HG02884 (cell line): ENCODE results near the gene CDCA5.
"Not testable (repeated sequence)": the region's sequence is repeated elsewhere in the genome, so short reads cannot be mapped to it uniquely, and the experiment has no call there.

Experiments used
- ATAC-seq: cut with Tn5 transposase; IDR thresholded peaks from one replicate; pipeline ENCODE4 v1.9.1; 2021; ENCODE audit warnings: mild to moderate bottlenecking, moderate library complexity; ENCODE audit not compliant: unreplicated experiment

The CDCA5 gene

DNA sequence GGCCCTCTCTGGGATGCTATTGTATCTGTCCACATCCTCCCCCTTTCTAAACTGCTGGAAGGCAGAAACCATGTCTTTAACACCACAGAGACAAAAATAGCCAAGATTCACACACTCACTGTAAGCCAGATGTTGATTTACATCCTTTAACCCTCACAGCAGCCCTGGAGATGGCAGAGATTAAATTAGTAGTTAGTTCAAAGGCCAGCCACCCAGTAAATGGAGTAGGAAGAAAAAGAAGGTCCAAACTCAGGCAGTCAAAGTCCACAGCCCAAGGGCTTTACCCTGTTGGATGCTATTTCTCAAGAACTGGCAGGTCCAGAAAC is 35.8 kb upstream of the CDCA5 start:
- ATAC-seq: no peak

DNA sequence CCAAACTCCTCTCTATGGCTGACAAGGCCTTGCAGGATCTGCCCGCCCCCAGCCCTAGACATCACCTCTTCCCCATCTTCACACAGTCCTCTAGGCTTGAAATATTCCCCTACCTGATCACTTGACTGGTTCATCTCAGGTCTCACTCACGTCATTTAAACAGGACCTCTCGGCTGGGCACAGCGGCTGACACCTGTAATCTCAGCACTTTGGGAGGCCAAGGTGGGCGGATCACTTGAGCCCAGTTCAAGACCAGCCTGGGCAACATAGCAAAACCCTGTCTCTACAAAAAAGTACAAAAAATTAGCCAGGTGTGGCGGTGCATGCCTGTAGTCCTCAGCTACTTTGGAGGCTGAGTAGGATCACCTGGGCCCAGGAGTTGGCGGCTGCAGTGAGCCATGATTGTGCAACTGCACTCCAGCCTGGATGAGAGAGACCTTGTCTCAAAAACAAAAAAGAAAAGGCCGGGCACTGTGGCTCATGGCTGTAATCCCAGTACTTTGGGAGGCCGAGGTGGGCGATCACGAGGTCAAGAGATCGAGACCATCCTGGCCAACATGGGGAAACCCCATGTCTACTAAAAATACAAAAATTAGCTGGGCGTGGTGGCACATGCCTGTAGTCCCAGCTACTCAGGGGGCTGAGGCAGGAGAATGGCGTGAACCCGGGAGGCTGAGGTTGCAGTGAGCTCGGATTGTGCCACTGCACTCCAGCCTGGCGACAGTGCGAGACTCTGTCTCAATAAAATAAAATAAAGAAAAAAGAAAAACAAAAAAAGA is 35.2 kb upstream of the CDCA5 start:
- not testable (repeated sequence) for ATAC-seq

DNA sequence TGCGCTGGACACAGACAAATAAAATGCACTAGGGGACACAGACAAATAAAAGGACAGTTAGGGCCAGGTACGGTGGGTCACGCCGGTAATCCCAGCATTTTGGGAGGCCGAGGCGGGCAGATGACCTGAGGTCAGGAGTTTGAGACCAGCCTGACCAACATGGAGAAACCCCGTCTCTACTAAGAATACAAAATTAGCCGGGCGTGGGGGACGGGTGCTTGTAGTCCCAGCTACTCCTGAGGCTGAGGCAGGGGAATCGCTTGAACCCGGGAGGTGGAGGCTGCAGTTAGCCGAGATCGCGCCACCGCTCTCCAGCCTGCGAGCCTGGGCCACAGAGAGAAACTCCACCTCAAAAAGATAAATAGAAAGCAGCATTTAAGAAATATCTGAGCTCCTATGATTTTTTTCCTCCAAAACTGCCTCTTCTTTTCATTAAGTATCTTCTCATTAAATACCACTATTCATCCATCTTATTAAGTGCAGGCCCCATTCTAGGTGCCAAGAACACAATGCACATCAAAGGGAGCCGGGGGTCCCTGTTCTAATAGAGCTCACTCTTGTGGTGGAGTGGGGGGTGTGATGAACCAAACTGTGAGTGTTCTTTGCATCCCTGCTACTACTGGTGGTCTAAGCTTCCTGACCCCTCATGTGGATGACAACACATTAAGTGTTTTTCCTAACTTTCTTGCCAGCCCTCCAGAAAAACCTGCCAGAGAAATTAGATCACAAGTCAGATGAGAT is 34.4 kb upstream of the CDCA5 start:
- ATAC-seq: no peak

DNA sequence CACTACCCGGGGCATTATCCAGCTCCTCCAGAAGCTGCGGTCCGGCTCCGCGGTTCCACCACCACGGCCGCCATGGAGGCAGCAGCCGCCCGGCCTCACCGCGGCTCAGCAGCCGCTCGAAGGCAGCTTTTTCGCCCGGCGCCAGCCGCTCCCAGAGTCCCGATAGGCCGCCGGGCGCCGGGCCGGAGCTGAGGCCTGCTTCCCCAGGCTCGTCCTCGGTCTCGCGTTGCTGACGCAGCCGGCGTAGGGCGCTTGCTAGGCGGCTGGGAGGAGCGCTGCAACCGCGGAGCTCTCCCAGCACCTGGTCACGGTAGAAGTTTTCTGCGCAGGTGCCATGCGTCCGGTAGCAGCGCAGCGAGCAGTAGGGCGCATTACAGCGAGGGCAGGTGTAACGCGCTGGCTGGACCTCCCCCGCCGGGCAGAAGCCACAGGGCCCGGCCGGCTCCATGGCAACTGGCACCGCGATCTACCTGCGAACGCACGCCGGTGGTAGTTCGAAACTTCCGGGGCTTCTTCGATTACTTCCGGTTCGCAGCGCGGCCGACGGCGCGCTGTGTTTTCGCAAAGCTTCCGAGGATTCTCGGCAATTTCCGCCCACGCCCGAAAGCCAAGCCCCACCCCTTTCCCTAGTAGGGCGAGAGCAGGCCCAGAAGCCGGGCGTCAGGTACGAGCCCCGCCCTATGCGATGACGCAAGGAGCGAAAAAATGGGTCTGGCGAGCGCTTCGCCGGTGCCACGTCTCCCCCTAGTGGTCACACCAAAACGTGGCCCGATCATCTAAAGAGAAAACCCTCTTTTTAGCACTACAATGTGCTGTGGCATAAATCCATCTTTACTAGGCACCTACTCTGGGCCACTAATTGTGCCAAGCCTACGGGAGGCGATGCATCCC is 33.6 kb upstream of the CDCA5 start, which contains the start of gene ZNHIT2:
Gene ZNHIT2 (minus strand): TSS at position 496 of the 891 bp plus-strand sequence. CDS start 48 bp downstream, at position 448.
- ATAC-seq: peak; percentile 54

DNA sequence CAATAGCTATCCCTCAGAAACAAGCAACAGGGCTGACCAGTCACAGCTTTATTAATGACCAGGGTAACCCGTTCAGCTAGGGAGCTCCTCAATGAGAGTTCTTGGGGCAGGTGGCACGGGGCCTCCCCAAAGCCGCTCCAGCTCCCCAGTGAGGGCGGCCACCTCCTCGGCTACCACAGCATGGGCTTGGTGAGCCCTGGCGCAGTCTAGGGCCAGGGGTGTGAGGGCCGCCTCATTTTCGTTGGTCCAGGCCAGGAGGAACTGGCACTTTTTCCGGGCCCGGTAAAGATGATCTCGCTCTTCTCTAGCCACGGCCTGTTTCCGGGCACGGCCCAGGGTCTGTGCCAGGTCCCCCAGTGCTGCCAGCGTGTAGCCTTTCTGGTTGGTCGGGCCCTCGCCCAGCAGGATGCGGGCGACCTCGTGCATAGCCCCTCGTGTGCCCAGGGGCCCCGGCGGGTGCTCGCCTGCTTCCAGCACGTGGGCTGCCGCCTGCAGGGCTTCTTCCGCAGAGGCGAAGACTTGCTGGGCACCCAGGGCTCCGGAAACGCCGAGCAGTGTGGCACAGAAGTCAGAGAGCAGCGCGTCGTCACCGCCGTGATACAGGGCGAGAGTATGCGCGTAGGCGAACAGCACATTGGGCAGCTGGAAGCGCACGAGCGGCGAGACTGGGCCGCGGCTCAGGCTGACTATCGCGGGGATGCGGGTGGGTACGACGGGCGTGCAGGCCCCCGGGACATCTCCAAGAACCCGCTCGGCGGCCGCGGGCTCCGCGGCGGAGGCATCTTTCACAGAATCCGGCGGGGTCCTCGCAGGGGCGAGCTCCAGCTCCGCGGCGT is 32.7 kb upstream of the CDCA5 start:
- ATAC-seq: no peak

DNA sequence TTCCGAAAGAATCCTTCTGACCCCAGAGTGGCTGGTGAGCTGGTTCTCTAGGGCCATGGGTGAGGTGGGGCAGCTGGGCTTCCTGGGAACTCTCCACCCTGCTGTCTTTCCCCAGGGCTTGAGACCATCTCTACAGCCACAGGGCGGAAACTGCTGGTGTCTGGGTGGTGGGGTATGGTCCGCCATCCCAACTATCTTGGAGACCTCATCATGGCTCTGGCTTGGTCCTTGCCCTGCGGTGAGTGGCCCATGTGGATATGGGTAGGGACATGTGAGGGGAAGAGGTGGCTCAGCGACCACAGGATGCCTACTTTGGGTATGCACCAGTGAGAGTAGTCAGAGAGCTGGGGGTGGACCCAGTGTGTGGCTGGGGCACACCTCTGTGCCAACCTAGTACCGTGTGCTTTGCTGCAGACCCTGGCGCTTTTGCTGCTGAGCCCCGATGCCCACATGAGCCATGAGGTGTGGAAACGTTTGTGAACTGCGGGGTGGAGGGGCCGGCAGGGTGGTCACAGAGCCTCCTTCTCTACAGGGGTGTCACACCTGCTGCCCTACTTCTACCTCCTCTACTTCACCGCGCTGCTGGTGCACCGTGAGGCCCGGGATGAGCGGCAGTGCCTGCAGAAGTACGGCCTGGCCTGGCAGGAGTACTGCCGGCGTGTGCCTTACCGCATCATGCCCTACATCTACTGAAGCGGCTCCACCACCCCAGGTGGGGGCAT is 31.7 kb upstream of the CDCA5 start:
- no peak for ATAC-seq

DNA sequence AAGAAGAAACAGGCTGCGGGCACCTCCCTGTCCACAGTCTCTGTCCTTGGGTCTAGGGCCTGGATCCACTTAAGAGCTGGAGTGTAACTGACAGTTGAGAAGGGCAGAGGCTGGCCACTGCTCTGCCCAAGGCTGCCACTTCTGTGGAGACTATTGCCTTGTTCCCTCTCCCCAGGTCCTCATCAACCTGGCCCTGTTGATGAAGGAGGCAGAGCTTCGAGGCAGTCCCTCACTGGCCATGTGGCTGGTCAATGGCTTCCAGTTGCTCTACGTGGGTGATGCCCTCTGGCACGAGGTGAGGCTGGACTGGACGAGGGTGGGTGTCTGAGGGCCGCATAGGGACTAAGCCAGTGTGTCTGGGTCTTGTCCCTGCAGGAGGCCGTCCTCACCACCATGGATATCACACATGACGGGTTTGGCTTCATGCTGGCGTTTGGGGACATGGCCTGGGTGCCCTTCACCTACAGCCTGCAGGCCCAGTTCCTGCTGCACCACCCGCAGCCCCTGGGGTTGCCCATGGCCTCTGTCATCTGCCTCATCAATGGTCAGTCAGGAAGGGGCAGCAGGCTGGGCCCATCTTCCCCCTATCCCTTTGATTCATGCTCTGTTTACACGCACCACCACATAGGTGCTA is 30.8 kb upstream of the CDCA5 start:
- no peak for ATAC-seq

DNA sequence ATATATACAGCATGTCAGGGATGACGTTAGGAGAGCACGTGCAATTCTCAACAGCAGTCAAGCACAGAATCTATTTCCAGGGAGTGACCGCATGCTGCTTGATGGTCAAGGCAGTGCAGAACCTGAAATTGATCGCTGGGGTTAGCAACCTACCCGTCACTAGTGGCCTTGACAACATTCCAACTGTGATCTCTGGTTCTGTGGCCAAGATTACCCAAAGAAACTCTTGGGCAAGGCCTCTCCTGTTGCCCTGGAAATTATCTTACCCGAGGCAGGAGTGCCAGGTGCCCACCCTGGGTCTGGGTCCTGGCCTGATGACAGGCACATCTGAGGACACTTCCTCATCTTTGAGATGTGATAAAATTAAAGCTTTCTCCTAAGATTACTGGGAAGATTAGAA is 30.0 kb upstream of the CDCA5 start:
- no peak for ATAC-seq

DNA sequence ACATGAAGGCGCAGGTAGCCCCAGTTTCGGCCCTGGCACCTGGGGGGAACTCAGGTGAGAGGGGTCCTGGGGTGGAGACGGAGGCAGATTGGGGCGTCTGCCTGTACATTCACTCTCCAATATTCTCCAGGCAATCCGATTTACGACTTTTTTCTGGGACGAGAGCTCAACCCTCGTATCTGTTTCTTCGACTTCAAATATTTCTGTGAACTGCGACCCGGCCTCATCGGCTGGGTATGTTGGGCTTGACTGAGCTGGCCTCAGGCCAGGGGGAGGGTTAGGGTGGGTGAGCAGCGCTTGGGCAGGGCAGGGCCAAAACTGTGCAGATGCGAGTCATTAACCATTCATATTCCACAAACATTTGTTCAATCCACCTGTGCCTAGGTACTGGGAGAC is 29.5 kb upstream of the CDCA5 start:
- no peak for ATAC-seq

DNA sequence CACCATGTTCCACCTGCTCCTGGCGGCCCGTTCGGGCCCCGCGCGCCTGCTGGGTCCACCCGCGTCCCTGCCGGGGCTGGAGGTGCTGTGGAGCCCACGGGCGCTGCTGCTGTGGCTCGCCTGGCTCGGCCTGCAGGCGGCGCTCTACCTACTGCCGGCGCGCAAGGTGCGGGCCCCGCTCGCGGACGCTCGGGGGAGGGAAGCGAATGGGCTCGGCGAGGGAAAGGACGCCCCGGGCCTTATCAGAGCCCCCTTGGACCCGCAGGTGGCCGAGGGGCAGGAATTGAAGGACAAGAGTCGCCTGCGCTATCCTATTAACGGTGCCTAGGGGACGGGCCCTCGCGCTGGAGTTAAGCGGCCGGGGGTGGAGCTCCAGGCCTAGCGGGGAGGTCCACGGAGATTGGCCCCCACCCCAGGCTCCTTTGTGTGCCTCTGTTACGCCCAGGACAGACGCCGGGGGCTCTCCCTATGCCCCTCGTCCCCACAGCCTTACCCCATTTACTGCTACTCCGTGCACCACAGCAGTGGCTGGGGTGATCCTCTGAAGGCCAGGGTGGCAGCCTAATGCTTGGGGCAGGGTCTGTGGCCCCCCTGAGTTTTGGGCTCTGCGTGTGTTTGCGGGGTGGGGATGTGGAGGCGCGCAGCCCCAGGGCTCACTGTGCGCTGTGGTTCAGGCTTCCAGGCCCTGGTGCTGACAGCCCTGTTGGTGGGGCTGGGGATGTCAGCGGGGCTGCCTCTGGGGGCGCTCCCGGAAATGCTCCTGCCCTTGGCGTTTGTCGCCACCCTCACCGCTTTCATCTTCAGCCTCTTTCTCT is 28.9 kb upstream of the CDCA5 start:
- no peak for ATAC-seq

DNA sequence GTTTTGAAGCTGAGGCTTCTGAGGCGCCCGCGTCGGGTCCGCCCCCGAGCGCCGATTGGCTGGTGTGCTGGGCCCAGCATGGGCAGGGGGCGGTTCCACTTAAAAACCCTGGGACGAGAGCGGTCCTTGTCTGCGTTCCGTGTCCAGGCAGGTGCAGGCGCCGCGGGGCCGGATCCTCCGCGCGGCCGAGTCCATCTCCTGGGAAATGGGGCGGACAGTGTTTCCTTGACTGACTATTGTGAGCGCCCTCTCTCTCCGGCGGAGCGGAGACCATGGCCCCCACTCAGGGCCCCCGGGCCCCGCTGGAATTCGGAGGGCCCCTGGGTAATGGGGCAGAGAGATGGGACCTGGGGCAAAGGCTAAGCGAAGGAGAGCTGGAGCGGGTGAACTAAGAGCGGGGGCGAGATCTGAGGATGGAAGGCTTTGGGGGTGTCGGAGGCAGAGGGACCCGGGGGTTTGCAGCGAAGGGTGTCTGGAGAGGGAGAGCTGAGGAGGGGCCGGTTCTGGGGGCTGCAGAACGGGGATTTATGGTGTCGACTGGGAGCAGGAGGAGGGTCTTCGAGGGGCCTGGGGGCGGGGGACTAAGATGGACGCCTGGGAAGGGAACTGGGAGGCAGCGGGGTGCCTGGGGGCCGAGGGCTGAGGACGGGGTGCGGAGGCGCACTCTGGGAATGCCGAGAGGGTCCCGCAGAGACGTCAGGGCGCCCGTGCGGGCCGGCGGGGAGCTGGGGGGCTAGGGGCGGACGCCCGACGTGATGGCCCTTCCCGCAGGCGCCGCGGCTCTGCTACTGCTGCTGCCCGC is 28.1 kb upstream of the CDCA5 start, which contains the start of gene TM7SF2:
Gene TM7SF2 (plus strand): TSS at position 129 of the 802 bp plus-strand sequence. CDS start 144 bp downstream, at position 273.
- ATAC-seq: peak; percentile 56

DNA sequence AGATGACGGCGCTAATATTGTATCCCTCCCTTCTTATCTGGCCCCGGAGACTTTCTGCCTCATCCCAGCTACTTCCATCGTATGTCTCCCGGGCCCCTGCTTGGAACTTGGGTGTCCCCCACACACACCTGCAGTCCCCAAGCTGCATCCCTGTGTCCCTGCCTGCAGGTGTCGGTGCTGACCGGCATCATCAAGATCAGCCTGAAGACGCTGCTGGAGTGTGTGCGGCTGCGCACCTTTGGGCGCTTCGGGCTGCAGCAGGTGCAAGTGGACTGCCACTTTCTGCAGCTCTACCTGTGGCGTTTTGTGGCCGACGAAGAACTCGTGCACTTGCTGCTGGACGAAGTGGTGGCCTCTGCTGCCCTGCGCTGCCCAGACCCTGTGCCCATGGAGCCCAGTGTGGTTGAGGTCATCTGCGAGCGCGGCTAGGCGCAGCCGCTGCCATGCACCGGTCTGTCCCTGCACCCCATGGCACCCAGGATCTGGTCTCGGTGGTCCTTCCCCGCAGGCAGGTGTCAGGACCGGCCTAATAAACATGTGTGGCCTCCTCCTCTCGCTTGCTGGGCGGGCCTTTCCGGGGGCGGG is 27.4 kb upstream of the CDCA5 start:
- ATAC-seq: no peak

DNA sequence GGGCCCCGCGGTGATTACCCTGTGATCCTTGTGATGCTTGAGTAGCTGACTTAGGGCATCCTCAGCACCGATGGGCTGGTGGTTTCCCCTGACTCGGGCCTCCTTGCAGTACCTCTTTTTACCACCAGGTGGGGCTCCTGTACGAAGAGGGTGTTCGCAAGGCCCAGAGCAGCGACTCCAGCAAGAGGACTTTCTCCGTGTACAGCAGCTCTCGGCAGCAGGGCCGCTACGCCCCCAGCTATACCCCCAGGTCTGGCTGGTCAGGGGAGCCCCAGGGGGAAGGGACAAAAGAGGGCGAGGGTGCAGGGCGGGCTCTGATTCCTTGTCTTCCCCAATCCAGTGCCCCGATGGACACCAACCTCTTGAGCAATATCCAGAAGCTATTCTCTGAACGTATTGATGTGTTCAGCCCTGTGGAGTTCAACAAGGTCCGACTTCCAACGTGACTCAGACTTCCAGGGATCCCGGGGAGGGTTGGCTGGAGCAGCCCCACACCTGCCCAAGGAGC is 26.6 kb upstream of the CDCA5 start:
- ATAC-seq: no peak

DNA sequence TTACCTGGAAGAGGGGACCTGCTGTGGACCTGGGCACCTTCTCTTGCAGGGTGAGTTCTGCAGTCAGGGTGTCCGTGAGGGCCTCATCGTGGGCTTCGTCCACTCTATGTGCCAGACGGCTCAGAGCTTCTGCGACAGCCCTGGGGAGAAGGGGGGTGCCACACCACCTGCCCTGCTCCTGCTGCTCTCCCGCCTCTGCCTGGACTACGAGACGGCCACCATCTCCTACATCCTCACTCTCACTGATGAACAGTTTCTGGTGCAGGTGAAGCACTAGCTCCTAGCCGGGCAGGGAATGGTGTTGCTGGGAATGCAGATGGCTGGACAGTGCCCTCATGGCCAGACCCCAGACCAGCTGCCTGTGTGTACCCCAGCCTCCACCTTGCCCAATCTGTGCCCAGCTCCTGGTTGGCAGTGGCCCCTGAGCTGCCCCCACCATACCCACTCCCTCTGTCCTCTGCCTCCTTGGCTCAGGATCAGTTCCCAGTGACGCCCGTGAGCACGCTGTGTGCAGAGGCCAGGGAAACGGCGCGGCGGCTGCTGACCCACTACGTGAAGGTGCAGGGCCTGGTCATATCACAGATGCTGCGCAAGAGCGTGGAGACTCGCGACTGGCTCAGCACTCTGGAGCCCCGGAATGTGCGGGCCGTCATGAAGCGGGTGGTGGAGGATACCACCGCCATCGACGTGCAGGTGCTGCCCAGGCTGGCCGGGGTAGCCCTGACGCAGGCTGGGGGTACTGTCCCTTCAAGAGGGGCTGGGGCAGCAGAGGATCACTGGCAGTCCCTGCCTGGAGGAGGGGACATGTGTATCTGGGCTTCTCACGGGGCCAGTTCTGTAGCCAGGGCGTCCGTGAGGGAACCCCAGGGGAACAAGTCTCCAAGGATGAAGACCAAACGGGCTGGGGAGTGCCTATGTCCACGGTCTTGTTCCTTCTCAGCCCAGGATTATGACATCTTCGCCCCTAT is 25.7 kb upstream of the CDCA5 start:
- ATAC-seq: no peak

DNA sequence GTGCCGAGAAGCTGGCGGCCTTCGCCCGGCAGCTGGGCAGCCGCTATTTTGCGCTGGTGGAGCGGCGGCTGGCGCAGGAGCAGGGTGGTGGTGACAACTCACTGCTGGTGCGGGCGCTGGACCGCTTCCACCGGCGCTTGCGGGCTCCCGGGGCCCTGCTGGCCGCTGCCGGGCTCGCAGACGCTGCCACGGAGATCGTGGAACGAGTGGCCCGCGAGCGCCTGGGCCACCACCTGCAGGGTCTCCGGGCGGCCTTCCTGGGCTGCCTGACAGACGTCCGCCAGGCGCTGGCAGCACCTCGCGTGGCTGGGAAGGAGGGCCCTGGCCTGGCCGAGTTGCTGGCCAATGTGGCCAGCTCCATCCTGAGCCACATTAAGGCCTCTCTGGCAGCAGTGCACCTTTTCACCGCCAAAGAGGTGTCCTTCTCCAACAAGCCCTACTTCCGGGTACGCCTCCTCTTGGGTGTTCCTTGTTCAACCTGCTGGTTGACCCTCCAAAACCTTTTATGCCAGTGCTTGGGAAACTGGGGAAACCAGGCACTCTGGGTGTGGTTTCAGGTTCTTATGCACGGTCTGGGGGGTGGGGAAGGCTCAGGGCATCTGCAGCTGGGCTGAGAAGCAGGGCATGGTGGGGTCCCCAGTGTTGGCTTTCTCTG is 24.8 kb upstream of the CDCA5 start:
- no peak for ATAC-seq
